ENCODE measurements around the gene CEP350.

GRCh38 chr1:179984942-179985341 lies 30.3 kb downstream of the CEP350 start:
- no peak for TF ChIP-seq EZH2 (IDR thresholded peaks at IDR 0.05; ENCODE audit: low read length, missing control alignments)
- TF ChIP-seq CTCF (conservative IDR thresholded peaks at IDR 0.05 in 1 of 2, IDR thresholded peaks at IDR 0.05 in 1 of 2; ENCODE audit: low read depth in 1 of 2, low read length in 2 of 2): no peak
